ENCODE data around the gene IGSF23.

The IGSF23 gene

GRCh38 chr19:44661904-44662303, 48.5 kb downstream of the IGSF23 start:
- Histone ChIP-seq H2BK120ac (ENCODE audit: low read depth, low read length) (no peak overlapping the region), H2BK12ac (ENCODE audit: low read length) (no peak overlapping the region), H3K79me1 (ENCODE audit: low read depth, low read length) (no peaks in the 10 kb centered on the region), H2BK15ac (ENCODE audit: low read length) (no peak overlapping the region), H3K4me3 (ENCODE audit: low read length in 2 of 2) (no peak overlapping the region), H3K36me3 (replicated peaks in 1 of 2; ENCODE audit: control insufficient read depth in 2 of 2, insufficient read depth in 2 of 2, low read length in 2 of 2) (peaks cover 29 to 51% of the 10 kb centered on the region in 2 donors), H2BK5ac (ENCODE audit: low read length) (no peak overlapping the region), H2AK5ac (ENCODE audit: low read depth, low read length) (no peak overlapping the region), H4K8ac (ENCODE audit: low read depth, low read length) (no peak overlapping the region), H3K9ac (ENCODE audit: low read depth, low read length, poor library complexity) (no peak overlapping the region), H3K4ac (ENCODE audit: low read length) (no peak overlapping the region), H2AFZ (ENCODE audit: low read length) (no peak overlapping the region), H3K4me2 (ENCODE audit: insufficient read depth, low read length, poor library complexity, severe bottlenecking) (no peak overlapping the region), H3K27ac (replicated peaks; ENCODE audit: low read length) (no peak overlapping the region), H3K27me3 (ENCODE audit: control insufficient read depth in 3 of 3, insufficient read depth in 3 of 3, low read depth in 1 of 3, low read length in 3 of 3) (no peaks in the 10 kb centered on the region), H4K91ac (ENCODE audit: low read depth, low read length, poor library complexity) (no peak overlapping the region), H3K4me1 (ENCODE audit: control insufficient read depth in 2 of 2, insufficient read depth in 1 of 2, low read depth in 1 of 2, low read length in 2 of 2) (no peaks in the 10 kb centered on the region), H3K18ac (ENCODE audit: low read length) (no peak overlapping the region), H3K14ac (ENCODE audit: low read length) (no peak overlapping the region), H3K9me3 (replicated peaks in 1 of 2; ENCODE audit: control insufficient read depth in 2 of 2, insufficient read depth in 1 of 2, low read depth in 1 of 2, low read length in 2 of 2) (no peaks in the 10 kb centered on the region), H3K23ac (ENCODE audit: low read depth, low read length, poor library complexity) (no peak overlapping the region)
- WGBS, 2 donors (ENCODE audit: extremely low coverage in 2 of 2, insufficient read length in 2 of 2, insufficient replicate concordance in 1 of 2), result no CpG with 5 or more reads among the region's 7 CpGs
- no peak for DNase-seq (ENCODE audit: low spot score)

GRCh38 chr19:44662691-44663385, 49.5 kb downstream of the IGSF23 start:
- H3K4ac ChIP-seq (ENCODE audit: low read length), result no peak overlapping the region
- no peak overlapping the region for H2BK15ac ChIP-seq (ENCODE audit: low read length)
- no peak overlapping the region for H2BK5ac ChIP-seq (ENCODE audit: low read length)
- no CpG with 5 or more reads among the region's 7 CpGs for WGBS, 2 donors (ENCODE audit: extremely low coverage in 2 of 2, insufficient read length in 2 of 2, insufficient replicate concordance in 1 of 2)
- H2BK120ac ChIP-seq (ENCODE audit: low read depth, low read length), result no peak overlapping the region
- no peaks in the 10 kb centered on the region for H3K4me1 ChIP-seq (ENCODE audit: control insufficient read depth in 2 of 2, insufficient read depth in 1 of 2, low read depth in 1 of 2, low read length in 2 of 2)
- no peak overlapping the region for H2BK12ac ChIP-seq (ENCODE audit: low read length)
- no peak overlapping the region for H3K4me3 ChIP-seq (ENCODE audit: low read length in 2 of 2)
- DNase-seq (ENCODE audit: low spot score), result no peak
- H3K27ac ChIP-seq (replicated peaks; ENCODE audit: low read length), result no peak overlapping the region
- H3K27me3 ChIP-seq (ENCODE audit: control insufficient read depth in 3 of 3, insufficient read depth in 3 of 3, low read depth in 1 of 3, low read length in 3 of 3), result no peaks in the 10 kb centered on the region
- H3K14ac ChIP-seq (ENCODE audit: low read length), result no peak overlapping the region
- no peak overlapping the region for H3K4me2 ChIP-seq (ENCODE audit: insufficient read depth, low read length, poor library complexity, severe bottlenecking)
- H2AFZ ChIP-seq (ENCODE audit: low read length), result no peak overlapping the region
- no peak overlapping the region for H4K8ac ChIP-seq (ENCODE audit: low read depth, low read length)
- no peaks in the 10 kb centered on the region for H3K79me1 ChIP-seq (ENCODE audit: low read depth, low read length)
- H4K91ac ChIP-seq (ENCODE audit: low read depth, low read length, poor library complexity), result no peak overlapping the region
- H3K36me3 ChIP-seq (replicated peaks in 1 of 2; ENCODE audit: control insufficient read depth in 2 of 2, insufficient read depth in 2 of 2, low read length in 2 of 2), result peaks cover 27 to 47% of the 10 kb centered on the region in 2 donors
- no peak overlapping the region for H3K18ac ChIP-seq (ENCODE audit: low read length)
- H3K9ac ChIP-seq (ENCODE audit: low read depth, low read length, poor library complexity), result peak overlapping the region; percentile 39
- no peaks in the 10 kb centered on the region for H3K9me3 ChIP-seq (replicated peaks in 1 of 2; ENCODE audit: control insufficient read depth in 2 of 2, insufficient read depth in 1 of 2, low read depth in 1 of 2, low read length in 2 of 2)
- no peak overlapping the region for H3K23ac ChIP-seq (ENCODE audit: low read depth, low read length, poor library complexity)
- no peak overlapping the region for H2AK5ac ChIP-seq (ENCODE audit: low read depth, low read length)

GRCh38 chr19:44663996-44664395, 50.6 kb downstream of the IGSF23 start:
- no peak for DNase-seq (ENCODE audit: low spot score)
- WGBS, 2 donors (ENCODE audit: extremely low coverage in 2 of 2, insufficient read length in 2 of 2, insufficient replicate concordance in 1 of 2), result no CpG with 5 or more reads among the region's 5 CpGs
- H3K27me3 ChIP-seq (ENCODE audit: control insufficient read depth in 3 of 3, insufficient read depth in 3 of 3, low read depth in 1 of 3, low read length in 3 of 3), result no peaks in the 10 kb centered on the region

GRCh38 chr19:44664976-44665375, 51.6 kb downstream of the IGSF23 start:
- H3K4me1 ChIP-seq (ENCODE audit: control insufficient read depth in 2 of 2, insufficient read depth in 1 of 2, low read depth in 1 of 2, low read length in 2 of 2), result no peaks in the 10 kb centered on the region
- no CpG with 5 or more reads among the region's 10 CpGs for WGBS, 2 donors (ENCODE audit: extremely low coverage in 2 of 2, insufficient read length in 2 of 2, insufficient replicate concordance in 1 of 2)

More at GRCh38 chr19:44663996-44664395, 50.6 kb downstream of the IGSF23 start:
- no peak overlapping the region for H4K8ac ChIP-seq (ENCODE audit: low read depth, low read length)
- no peak overlapping the region for H3K23ac ChIP-seq (ENCODE audit: low read depth, low read length, poor library complexity)
- H2BK15ac ChIP-seq (ENCODE audit: low read length), result no peak overlapping the region
- H2AFZ ChIP-seq (ENCODE audit: low read length), result no peak overlapping the region
- no peak overlapping the region for H3K27ac ChIP-seq (replicated peaks; ENCODE audit: low read length)
- H3K36me3 ChIP-seq (replicated peaks in 1 of 2; ENCODE audit: control insufficient read depth in 2 of 2, insufficient read depth in 2 of 2, low read length in 2 of 2), result peaks cover 17 to 35% of the 10 kb centered on the region in 2 donors
- no peak overlapping the region for H3K9ac ChIP-seq (ENCODE audit: low read depth, low read length, poor library complexity)
- H3K4ac ChIP-seq (ENCODE audit: low read length), result no peak overlapping the region
- no peak overlapping the region for H2BK5ac ChIP-seq (ENCODE audit: low read length)
- H2AK5ac ChIP-seq (ENCODE audit: low read depth, low read length), result no peak overlapping the region
- H2BK120ac ChIP-seq (ENCODE audit: low read depth, low read length), result no peak overlapping the region
- H3K14ac ChIP-seq (ENCODE audit: low read length), result no peak overlapping the region
- no peak overlapping the region for H3K4me2 ChIP-seq (ENCODE audit: insufficient read depth, low read length, poor library complexity, severe bottlenecking)
- no peak overlapping the region for H3K4me3 ChIP-seq (ENCODE audit: low read length in 2 of 2)
- no peaks in the 10 kb centered on the region for H3K4me1 ChIP-seq (ENCODE audit: control insufficient read depth in 2 of 2, insufficient read depth in 1 of 2, low read depth in 1 of 2, low read length in 2 of 2)
- H3K9me3 ChIP-seq (replicated peaks in 1 of 2; ENCODE audit: control insufficient read depth in 2 of 2, insufficient read depth in 1 of 2, low read depth in 1 of 2, low read length in 2 of 2), result no peaks in the 10 kb centered on the region
- H3K79me1 ChIP-seq (ENCODE audit: low read depth, low read length), result no peaks in the 10 kb centered on the region
- no peak overlapping the region for H3K18ac ChIP-seq (ENCODE audit: low read length)
- no peak overlapping the region for H2BK12ac ChIP-seq (ENCODE audit: low read length)
- H4K91ac ChIP-seq (ENCODE audit: low read depth, low read length, poor library complexity), result no peak overlapping the region

More at GRCh38 chr19:44664976-44665375, 51.6 kb downstream of the IGSF23 start:
- DNase-seq (ENCODE audit: low spot score), result no peak
- Histone ChIP-seq H2BK5ac (ENCODE audit: low read length) (no peak overlapping the region), H2BK120ac (ENCODE audit: low read depth, low read length) (no peak overlapping the region), H3K9ac (ENCODE audit: low read depth, low read length, poor library complexity) (no peak overlapping the region), H3K27ac (replicated peaks; ENCODE audit: low read length) (no peak overlapping the region), H2BK12ac (ENCODE audit: low read length) (no peak overlapping the region), H3K4me3 (ENCODE audit: low read length in 2 of 2) (no peak overlapping the region), H3K23ac (ENCODE audit: low read depth, low read length, poor library complexity) (no peak overlapping the region), H2AK5ac (ENCODE audit: low read depth, low read length) (no peak overlapping the region), H3K9me3 (replicated peaks in 1 of 2; ENCODE audit: control insufficient read depth in 2 of 2, insufficient read depth in 1 of 2, low read depth in 1 of 2, low read length in 2 of 2) (no peaks in the 10 kb centered on the region), H3K36me3 (replicated peaks in 1 of 2; ENCODE audit: control insufficient read depth in 2 of 2, insufficient read depth in 2 of 2, low read length in 2 of 2) (peaks cover 14 to 27% of the 10 kb centered on the region in 2 donors), H3K79me1 (ENCODE audit: low read depth, low read length) (no peaks in the 10 kb centered on the region), H3K14ac (ENCODE audit: low read length) (no peak overlapping the region), H3K27me3 (ENCODE audit: control insufficient read depth in 3 of 3, insufficient read depth in 3 of 3, low read depth in 1 of 3, low read length in 3 of 3) (no peaks in the 10 kb centered on the region), H3K4me2 (ENCODE audit: insufficient read depth, low read length, poor library complexity, severe bottlenecking) (no peak overlapping the region), H2AFZ (ENCODE audit: low read length) (no peak overlapping the region), H3K18ac (ENCODE audit: low read length) (no peak overlapping the region), H3K4ac (ENCODE audit: low read length) (no peak overlapping the region), H4K8ac (ENCODE audit: low read depth, low read length) (no peak overlapping the region), H4K91ac (ENCODE audit: low read depth, low read length, poor library complexity) (no peak overlapping the region), H2BK15ac (ENCODE audit: low read length) (no peak overlapping the region)
